ENCODE data around the gene ABHD4. TPM values are rescaled to one million over a fixed set of nuclear protein-coding genes. Genes with fewer than 3 reads are reported as not detected.

ABHD4 gene
- total and polyA plus RNA-seq, 8 donors: 32.4 to 51.0 (median 37.3) TPM

GRCh38 chr14:22572562-22573058 lies 25.5 kb upstream of the ABHD4 start:
- TF ChIP-seq, protein P1, sequence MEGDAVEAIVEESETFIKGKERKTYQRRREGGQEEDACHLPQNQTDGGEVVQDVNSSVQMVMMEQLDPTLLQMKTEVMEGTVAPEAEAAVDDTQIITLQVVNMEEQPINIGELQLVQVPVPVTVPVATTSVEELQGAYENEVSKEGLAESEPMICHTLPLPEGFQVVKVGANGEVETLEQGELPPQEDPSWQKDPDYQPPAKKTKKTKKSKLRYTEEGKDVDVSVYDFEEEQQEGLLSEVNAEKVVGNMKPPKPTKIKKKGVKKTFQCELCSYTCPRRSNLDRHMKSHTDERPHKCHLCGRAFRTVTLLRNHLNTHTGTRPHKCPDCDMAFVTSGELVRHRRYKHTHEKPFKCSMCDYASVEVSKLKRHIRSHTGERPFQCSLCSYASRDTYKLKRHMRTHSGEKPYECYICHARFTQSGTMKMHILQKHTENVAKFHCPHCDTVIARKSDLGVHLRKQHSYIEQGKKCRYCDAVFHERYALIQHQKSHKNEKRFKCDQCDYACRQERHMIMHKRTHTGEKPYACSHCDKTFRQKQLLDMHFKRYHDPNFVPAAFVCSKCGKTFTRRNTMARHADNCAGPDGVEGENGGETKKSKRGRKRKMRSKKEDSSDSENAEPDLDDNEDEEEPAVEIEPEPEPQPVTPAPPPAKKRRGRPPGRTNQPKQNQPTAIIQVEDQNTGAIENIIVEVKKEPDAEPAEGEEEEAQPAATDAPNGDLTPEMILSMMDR (IDR thresholded peaks at IDR 0.05): no peak
- intact Hi-C loops (cut with DNase I): loop anchor here in 1 of 2 donors (5.0 kb wide), 1 partner anchor 80 kb away; no protein-coding TSS in a partner anchor
- no peaks in the 10 kb centered on the region for H3K9me3 ChIP-seq
- peaks cover 0 to 71% of the 10 kb centered on the region in 2 donors for H3K36me3 ChIP-seq
- H3K4me1 ChIP-seq: peaks cover 0 to 52% of the 10 kb centered on the region in 2 donors
- peak overlapping the region in 1 of 2 donors; percentile 15 for H3K27ac ChIP-seq
- ATAC-seq (peak; percentile 41), DNase-seq (no peak)
- no peak overlapping the region for H3K4me3 ChIP-seq
- no peaks in the 10 kb centered on the region for H3K27me3 ChIP-seq

- peaks cover 0 to 46% of the 10 kb centered on the region in 2 donors for H3K4me1 ChIP-seq
- TF ChIP-seq, protein P1 (IDR thresholded peaks at IDR 0.05): no peak
- DNase-seq (no peak), ATAC-seq (no peak)
- H3K36me3 ChIP-seq: peaks cover 0 to 59% of the 10 kb centered on the region in 2 donors
- H3K4me3 ChIP-seq: no peak overlapping the region
- intact Hi-C loops (cut with DNase I): loop anchor here in 1 of 2 donors (5.0 kb wide), 1 partner anchor 78 kb away; no protein-coding TSS in a partner anchor
- no peaks in the 10 kb centered on the region for H3K27me3 ChIP-seq
- no peak overlapping the region for H3K27ac ChIP-seq
- H3K9me3 ChIP-seq: no peaks in the 10 kb centered on the region
Measured at GRCh38 chr14:22573804-22574203, 24.3 kb upstream of the ABHD4 start.

DNA sequence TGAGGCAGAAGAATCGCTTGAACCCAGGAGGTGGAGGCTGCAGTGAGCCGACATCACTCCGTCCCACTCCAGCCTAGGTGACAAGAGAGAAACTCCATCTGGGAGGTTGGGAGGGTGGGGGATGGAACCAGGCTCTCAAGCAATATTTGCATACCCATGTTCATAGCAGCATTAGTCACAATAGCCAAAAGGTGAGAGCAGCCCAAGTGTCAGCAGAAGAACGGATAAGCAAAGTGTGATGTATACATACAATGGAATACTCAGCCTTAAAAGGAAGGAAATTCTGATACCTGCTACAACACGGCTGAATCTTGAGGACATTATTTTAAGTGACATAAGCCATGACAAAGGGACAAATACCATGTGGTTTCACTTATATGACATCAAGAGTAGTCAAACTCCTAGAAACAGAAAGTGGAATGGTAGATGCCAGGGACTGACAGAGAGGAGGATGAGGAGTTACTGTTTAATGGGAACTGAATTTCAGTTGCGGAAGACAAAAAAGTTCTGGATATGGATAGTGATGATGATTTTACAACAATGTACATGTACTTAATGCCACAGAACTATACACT lies 20.7 kb upstream of the ABHD4 start:
- DNase-seq (no peak), ATAC-seq (no peak)
- H3K4me3 ChIP-seq: no peak overlapping the region
- peaks cover 0 to 24% of the 10 kb centered on the region in 2 donors for H3K4me1 ChIP-seq
- intact Hi-C loops (cut with DNase I): no loop called here
- H3K27ac ChIP-seq: no peak overlapping the region
- peaks cover 0 to 39% of the 10 kb centered on the region in 2 donors for H3K36me3 ChIP-seq
- TF ChIP-seq, protein P1 (IDR thresholded peaks at IDR 0.05): no peak
- no peaks in the 10 kb centered on the region for H3K9me3 ChIP-seq
- H3K27me3 ChIP-seq: no peaks in the 10 kb centered on the region

- peaks cover 0 to 21% of the 10 kb centered on the region in 2 donors for H3K36me3 ChIP-seq
- TF ChIP-seq, protein P1 (IDR thresholded peaks at IDR 0.05): no peak
- no peak overlapping the region for H3K27ac ChIP-seq
- H3K4me3 ChIP-seq: no peak overlapping the region
- no peaks in the 10 kb centered on the region for H3K27me3 ChIP-seq
- ATAC-seq (no peak), DNase-seq (no peak)
- intact Hi-C loops (cut with DNase I): no loop called here
- no peaks in the 10 kb centered on the region for H3K9me3 ChIP-seq
- peaks cover 0 to 18% of the 10 kb centered on the region in 2 donors for H3K4me1 ChIP-seq
Measured at GRCh38 chr14:22579236-22579635, 18.9 kb upstream of the ABHD4 start.

- no peak for DNase-seq
- Histone ChIP-seq H3K4me1 (peaks cover 0 to 24% of the 10 kb centered on the region in 2 donors), H3K36me3 (peaks cover 0 to 14% of the 10 kb centered on the region in 2 donors), H3K4me3 (no peak overlapping the region), H3K27ac (no peak overlapping the region), H3K9me3 (no peaks in the 10 kb centered on the region), H3K27me3 (no peaks in the 10 kb centered on the region)
- intact Hi-C loops (cut with DNase I): no loop called here
- no peak for ATAC-seq
- TF ChIP-seq, protein P1 (IDR thresholded peaks at IDR 0.05): no peak
Measured at GRCh38 chr14:22579881-22580280, 18.2 kb upstream of the ABHD4 start.

Measured in left lung (tissue), 10 donors.